HT-29 (cell line): ENCODE measurements around the gene MIER2. TPM values are rescaled to one million over a fixed set of nuclear protein-coding genes. Genes with fewer than 3 reads are reported as not detected.

Experiments
- DNase-seq: peaks from one replicate; pipeline ENCODE4 v3.0.0-alpha.2; 2015; ENCODE audit warnings: low spot score
- total RNA-seq: library from RNA; depleted of rRNA; stranded (reverse); fragments of >200 nt; shearing (Covaris generic); gene quantifications from 2 replicates; pipeline ENCODE4 v1.2.3, GENCODE V29; 2014

The MIER2 gene
- total RNA-seq, 1 experiment from 2014 or later = 29.8 TPM

- no peak for DNase-seq
These were observed 33.4 kb upstream of the MIER2 start for GRCh38 chr19:377801-378581.

- DNase-seq = no peak
These were observed 31.5 kb upstream of the MIER2 start for GRCh38 chr19:376111-376470.

- no peak for DNase-seq
These were observed 31.0 kb upstream of the MIER2 start for GRCh38 chr19:375395-376110.

GRCh38 chr19:374886-375235 is 30.3 kb upstream of the MIER2 start:
- DNase-seq = no peak

GRCh38 chr19:374183-374885 is 29.7 kb upstream of the MIER2 start:
- no peak for DNase-seq

GRCh38 chr19:373391-374182 is 29.0 kb upstream of the MIER2 start:
- no peak for DNase-seq

- no peak for DNase-seq
These were observed 27.8 kb upstream of the MIER2 start for GRCh38 chr19:372306-372890.

GRCh38 chr19:371501-372168 is 27.0 kb upstream of the MIER2 start:
- DNase-seq = no peak

GRCh38 chr19:370641-371330 is 26.2 kb upstream of the MIER2 start:
- no peak for DNase-seq

- no peak for DNase-seq
These were observed 25.3 kb upstream of the MIER2 start for GRCh38 chr19:369876-370275.

GRCh38 chr19:369256-369655 is 24.7 kb upstream of the MIER2 start:
- DNase-seq = no peak

GRCh38 chr19:368630-369024 is 24.0 kb upstream of the MIER2 start:
- DNase-seq = no peak

- DNase-seq = no peak
These were observed 23.5 kb upstream of the MIER2 start for GRCh38 chr19:367963-368629.

- DNase-seq = no peak
These were observed 23.0 kb upstream of the MIER2 start for GRCh38 chr19:367561-367960.

- DNase-seq = no peak
These were observed 22.4 kb upstream of the MIER2 start for GRCh38 chr19:366951-367350.

GRCh38 chr19:366205-366783 is 21.7 kb upstream of the MIER2 start:
- no peak for DNase-seq

GRCh38 chr19:364496-365287 is 20.1 kb upstream of the MIER2 start:
- no peak for DNase-seq

- no peak for DNase-seq
These were observed 18.1 kb upstream of the MIER2 start for GRCh38 chr19:362683-363082.

- DNase-seq = no peak
These were observed 17.6 kb upstream of the MIER2 start for GRCh38 chr19:362154-362553.
